ENCODE measurements around the gene MLF2.

Gene MLF2

GRCh38 chr12:6769666-6770065, 16.7 kb upstream of the MLF2 start:
- intact Hi-C loops (cut with DNase I; ENCODE audit: low total_unique reads) = loop anchor here (10.0 kb wide), 1 partner anchor 155 kb away; no protein-coding TSS in a partner anchor
- Histone ChIP-seq H3K36me3 (peaks cover 19 to 28% (median 25%) of the 10 kb centered on the region in 3 donors), H3K4me3 (no peak overlapping the region), H3K27me3 (no peaks in the 10 kb centered on the region), H3K9me3 (no peaks in the 10 kb centered on the region), H3K27ac (peak overlapping the region; percentile 85 to 97), H3K4me1 (peaks cover 0 to 55% (median 43%) of the 10 kb centered on the region in 4 donors)
- no peak for TF ChIP-seq CTCF (IDR thresholded peaks at IDR 0.05)
- DNase-seq = no peak

GRCh38 chr12:6768990-6769389, 16.0 kb upstream of the MLF2 start:
- Histone ChIP-seq H3K9me3 (no peaks in the 10 kb centered on the region), H3K4me3 (peak overlapping the region; percentile 85 to 93), H3K27me3 (no peaks in the 10 kb centered on the region), H3K4me1 (peaks cover 0 to 58% (median 45%) of the 10 kb centered on the region in 4 donors), H3K27ac (peak overlapping the region; percentile 85 to 97), H3K36me3 (peaks cover 19 to 28% (median 25%) of the 10 kb centered on the region in 3 donors)
- intact Hi-C loops (cut with DNase I; ENCODE audit: low total_unique reads) = no loop called here
- TF ChIP-seq CTCF (IDR thresholded peaks at IDR 0.05) = no peak
- DNase-seq = peak in 1 of 2 donors; percentile 78

GRCh38 chr12:6768437-6768914, 15.5 kb upstream of the MLF2 start:
- DNase-seq = no peak
- Histone ChIP-seq H3K4me1 (peaks cover 0 to 61% (median 45%) of the 10 kb centered on the region in 4 donors), H3K27ac (peak overlapping the region; percentile 85 to 97), H3K4me3 (peak overlapping the region; percentile 85 to 93), H3K9me3 (no peaks in the 10 kb centered on the region), H3K36me3 (peaks cover 19 to 28% (median 25%) of the 10 kb centered on the region in 3 donors), H3K27me3 (no peaks in the 10 kb centered on the region)
- intact Hi-C loops (cut with DNase I; ENCODE audit: low total_unique reads) = no loop called here
- TF ChIP-seq CTCF (IDR thresholded peaks at IDR 0.05) = no peak

- intact Hi-C loops (cut with DNase I; ENCODE audit: low total_unique reads) = loop anchor here (2.0 kb wide), 1 partner anchor 15 kb away; the partner anchor contains the start of gene MLF2
- no peaks in the 10 kb centered on the region for H3K9me3 ChIP-seq
- peaks cover 0 to 67% (median 45%) of the 10 kb centered on the region in 4 donors for H3K4me1 ChIP-seq
- H3K4me3 ChIP-seq = peak overlapping the region; percentile 85 to 93
- no peak for TF ChIP-seq CTCF (IDR thresholded peaks at IDR 0.05)
- H3K36me3 ChIP-seq = peaks cover 19 to 28% (median 25%) of the 10 kb centered on the region in 3 donors
- peak overlapping the region; percentile 85 to 97 for H3K27ac ChIP-seq
- DNase-seq = peak in 1 of 2 donors; percentile 80
- H3K27me3 ChIP-seq = no peaks in the 10 kb centered on the region
Measured at GRCh38 chr12:6767353-6768319, 14.7 kb upstream of the MLF2 start.

GRCh38 chr12:6766651-6767349, 13.9 kb upstream of the MLF2 start:
- Histone ChIP-seq H3K36me3 (peaks cover 19 to 28% (median 25%) of the 10 kb centered on the region in 3 donors), H3K4me3 (peak overlapping the region; percentile 85 to 93), H3K4me1 (peaks cover 0 to 60% (median 41%) of the 10 kb centered on the region in 4 donors), H3K9me3 (no peaks in the 10 kb centered on the region), H3K27ac (peak overlapping the region; percentile 85 to 97), H3K27me3 (no peaks in the 10 kb centered on the region)
- TF ChIP-seq CTCF (IDR thresholded peaks at IDR 0.05) = peak; percentile 68 to 70
- intact Hi-C loops (cut with DNase I; ENCODE audit: low total_unique reads) = loop anchor here (2.0 kb wide), 1 partner anchor 14 kb away; the partner anchor contains the start of gene MLF2
- peak; percentile 77 to 93 for DNase-seq
